ENCODE results near the gene TMEM243. TPM values are rescaled to one million over a fixed set of nuclear protein-coding genes. Genes with fewer than 3 reads are reported as not detected.

Gene TMEM243
- total and polyA plus RNA-seq, 2 donors (not counting 3 experiments of a cell fraction or from before 2014, with no cell fraction given) = 26.9 to 28.8 TPM

GRCh38 chr7:87231711-87232110 is 12.2 kb upstream of the TMEM243 start:
- no peak for FAIRE-seq
- BruUV-seq (replicated peaks) = no TSS peak

DNA sequence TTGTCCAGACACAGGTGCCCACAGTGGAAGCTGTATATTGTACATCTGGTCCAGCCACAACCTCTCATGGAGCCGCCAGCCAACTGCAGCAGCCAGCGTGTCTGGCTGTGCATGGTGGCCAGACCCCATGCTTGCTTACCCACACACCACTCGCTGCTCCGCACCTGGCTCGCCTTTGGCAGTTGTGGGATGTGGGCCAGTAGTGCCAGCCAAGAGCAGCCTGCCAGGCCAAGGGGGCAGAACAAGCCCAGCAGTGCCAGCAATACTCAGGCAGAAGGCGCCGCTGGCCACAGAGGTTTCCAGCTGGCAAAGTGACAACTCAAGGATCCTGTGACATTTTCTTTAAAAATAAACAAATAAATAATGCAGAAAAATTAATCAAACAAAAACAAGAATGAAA is 11.7 kb upstream of the TMEM243 start:
- Histone ChIP-seq H3K36me3 (ENCODE audit: control insufficient read depth in 2 of 2, extremely low read depth in 1 of 2, insufficient read depth in 2 of 2, low read length in 2 of 2) (no peaks in the 10 kb centered on the region), H3K4me2 (ENCODE audit: insufficient read depth, low read length) (no peak overlapping the region), H4K20me1 (replicated peaks; ENCODE audit: control insufficient read depth, extremely low read depth, insufficient read depth, low read length) (no peaks in the 10 kb centered on the region), H3K27ac (ENCODE audit: insufficient read depth, low read depth, low read length) (no peak overlapping the region), H3K9me1 (replicated peaks; ENCODE audit: control insufficient read depth, extremely low read depth, insufficient read depth, low read length) (no peaks in the 10 kb centered on the region), H3K27me3 (ENCODE audit: control insufficient read depth in 2 of 2, insufficient read depth in 2 of 2, low read length in 2 of 2) (peaks cover 2 to 21% of the 10 kb centered on the region in 2 experiments), H2AFZ (ENCODE audit: low read depth, low read length) (no peak overlapping the region), H3K9ac (replicated peaks; ENCODE audit: extremely low read depth, insufficient read depth, low read length) (no peak overlapping the region), H3K4me1 (ENCODE audit: control insufficient read depth, extremely low read depth, insufficient read depth, low read length) (no peaks in the 10 kb centered on the region), H3K4me3 (replicated peaks in 1 of 3; ENCODE audit: insufficient read depth in 1 of 3, low read depth in 1 of 3, low read length in 3 of 3) (no peak overlapping the region), H3K79me2 (ENCODE audit: control insufficient read depth, insufficient read depth, low read length) (no peaks in the 10 kb centered on the region), H3K9me3 (replicated peaks; ENCODE audit: control insufficient read depth, insufficient read depth, low read length) (no peaks in the 10 kb centered on the region)
- no TSS peak for BruUV-seq (replicated peaks)
- ChIA-PET CTCF (interaction anchor here (1.0 to 2.1 kb wide), 3 partner anchors 83 to 316 kb away, joined by 3 to 5 read pairs (median 3); no protein-coding TSS in a partner anchor), POLR2A (interaction anchor here (1.3 kb wide), 1 partner anchor 11 kb away, joined by 3 read pairs; no protein-coding TSS in a partner anchor)
- no peak for DNase-seq (ENCODE audit: low read depth, low spot score)
- no peak for FAIRE-seq
- no peak for TF ChIP-seq MAX (IDR thresholded peaks at IDR 0.05; ENCODE audit: insufficient read depth, insufficient read length)
- TF ChIP-seq MYC (IDR thresholded peaks at IDR 0.05; ENCODE audit: low read depth, low read length) = no peak
- no peak for TF ChIP-seq FOS (IDR thresholded peaks at IDR 0.05; ENCODE audit: borderline replicate concordance, insufficient read depth, low read length)
- TF ChIP-seq GATA2 (IDR thresholded peaks at IDR 0.05; ENCODE audit: insufficient read depth, insufficient read length, low read depth, low read length) = no peak
- TF ChIP-seq POLR2A (IDR thresholded peaks at IDR 0.05; ENCODE audit: low read depth, low read length) = no peak
- TF ChIP-seq EZH2 (IDR thresholded peaks at IDR 0.05; ENCODE audit: borderline replicate concordance, low read depth, low read length, severe bottlenecking) = no peak
- no peak for TF ChIP-seq JUN (IDR thresholded peaks at IDR 0.05; ENCODE audit: borderline replicate concordance, insufficient read depth, insufficient read length, low read depth)
- TF ChIP-seq, protein P1, sequence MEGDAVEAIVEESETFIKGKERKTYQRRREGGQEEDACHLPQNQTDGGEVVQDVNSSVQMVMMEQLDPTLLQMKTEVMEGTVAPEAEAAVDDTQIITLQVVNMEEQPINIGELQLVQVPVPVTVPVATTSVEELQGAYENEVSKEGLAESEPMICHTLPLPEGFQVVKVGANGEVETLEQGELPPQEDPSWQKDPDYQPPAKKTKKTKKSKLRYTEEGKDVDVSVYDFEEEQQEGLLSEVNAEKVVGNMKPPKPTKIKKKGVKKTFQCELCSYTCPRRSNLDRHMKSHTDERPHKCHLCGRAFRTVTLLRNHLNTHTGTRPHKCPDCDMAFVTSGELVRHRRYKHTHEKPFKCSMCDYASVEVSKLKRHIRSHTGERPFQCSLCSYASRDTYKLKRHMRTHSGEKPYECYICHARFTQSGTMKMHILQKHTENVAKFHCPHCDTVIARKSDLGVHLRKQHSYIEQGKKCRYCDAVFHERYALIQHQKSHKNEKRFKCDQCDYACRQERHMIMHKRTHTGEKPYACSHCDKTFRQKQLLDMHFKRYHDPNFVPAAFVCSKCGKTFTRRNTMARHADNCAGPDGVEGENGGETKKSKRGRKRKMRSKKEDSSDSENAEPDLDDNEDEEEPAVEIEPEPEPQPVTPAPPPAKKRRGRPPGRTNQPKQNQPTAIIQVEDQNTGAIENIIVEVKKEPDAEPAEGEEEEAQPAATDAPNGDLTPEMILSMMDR (IDR thresholded peaks at IDR 0.05; ENCODE audit: extremely low read depth in 1 of 2, insufficient read depth in 1 of 2, low read depth in 1 of 2, low read length in 2 of 2) = no peak
- no peak for TF ChIP-seq POLR2AphosphoS5 (IDR thresholded peaks at IDR 0.05; ENCODE audit: insufficient read depth, low read depth, low read length)
- intact Hi-C loops (cut with micrococcal nuclease) = no loop called here
- dilution Hi-C loops (cut with MboI; ENCODE audit: extremely low pct_ligation_motif_present, low sequenced_read_pairs) = no loop called here

More at GRCh38 chr7:87231711-87232110, 12.2 kb upstream of the TMEM243 start:
- dilution Hi-C loops (cut with MboI; ENCODE audit: extremely low pct_ligation_motif_present, low sequenced_read_pairs) (no loop called here), intact Hi-C loops (cut with micrococcal nuclease) (no loop called here)
- Histone ChIP-seq H3K27ac (ENCODE audit: insufficient read depth, low read depth, low read length) (no peak overlapping the region), H3K27me3 (ENCODE audit: control insufficient read depth in 2 of 2, insufficient read depth in 2 of 2, low read length in 2 of 2) (peaks cover 2 to 17% of the 10 kb centered on the region in 2 experiments), H3K9ac (replicated peaks; ENCODE audit: extremely low read depth, insufficient read depth, low read length) (no peak overlapping the region), H3K79me2 (ENCODE audit: control insufficient read depth, insufficient read depth, low read length) (no peaks in the 10 kb centered on the region), H4K20me1 (replicated peaks; ENCODE audit: control insufficient read depth, extremely low read depth, insufficient read depth, low read length) (no peaks in the 10 kb centered on the region), H3K9me1 (replicated peaks; ENCODE audit: control insufficient read depth, extremely low read depth, insufficient read depth, low read length) (no peaks in the 10 kb centered on the region), H3K4me1 (ENCODE audit: control insufficient read depth, extremely low read depth, insufficient read depth, low read length) (no peaks in the 10 kb centered on the region), H3K4me2 (ENCODE audit: insufficient read depth, low read length) (no peak overlapping the region), H2AFZ (ENCODE audit: low read depth, low read length) (no peak overlapping the region), H3K36me3 (ENCODE audit: control insufficient read depth in 2 of 2, extremely low read depth in 1 of 2, insufficient read depth in 2 of 2, low read length in 2 of 2) (no peaks in the 10 kb centered on the region), H3K4me3 (replicated peaks in 1 of 3; ENCODE audit: insufficient read depth in 1 of 3, low read depth in 1 of 3, low read length in 3 of 3) (no peak overlapping the region), H3K9me3 (replicated peaks; ENCODE audit: control insufficient read depth, insufficient read depth, low read length) (no peaks in the 10 kb centered on the region)
- TF ChIP-seq EZH2 (IDR thresholded peaks at IDR 0.05; ENCODE audit: borderline replicate concordance, low read depth, low read length, severe bottlenecking) (no peak), POLR2A (IDR thresholded peaks at IDR 0.05; ENCODE audit: low read depth, low read length) (no peak)
- ChIA-PET POLR2A (interaction anchor here (1.3 kb wide), 1 partner anchor 11 kb away, joined by 3 read pairs; no protein-coding TSS in a partner anchor), CTCF (interaction anchor here (1.0 to 2.1 kb wide), 2 partner anchors 304 to 316 kb away, joined by 3 to 5 read pairs; no protein-coding TSS in a partner anchor)
- no peak for DNase-seq (ENCODE audit: low read depth, low spot score)

Measured in endothelial cell of umbilical vein (primary cell).